HL-60/S4 treated with retinoic acid at 250 ng/mL for 4 days and 3 days (cell line): ENCODE data around the gene RAB1A.
"Not testable (repeated sequence)": the region's sequence is repeated elsewhere in the genome, so short reads cannot be mapped to it uniquely, and the experiment has no call there.

Source experiments
- in situ Hi-C: fragments of 300-500 bp; cut with MboI; formaldehyde crosslinking; loops from 2 replicates; pipeline ENCODE4 v1.7.0; 2022; ENCODE audit warnings: low sequenced_read_pairs

The RAB1A gene

DNA sequence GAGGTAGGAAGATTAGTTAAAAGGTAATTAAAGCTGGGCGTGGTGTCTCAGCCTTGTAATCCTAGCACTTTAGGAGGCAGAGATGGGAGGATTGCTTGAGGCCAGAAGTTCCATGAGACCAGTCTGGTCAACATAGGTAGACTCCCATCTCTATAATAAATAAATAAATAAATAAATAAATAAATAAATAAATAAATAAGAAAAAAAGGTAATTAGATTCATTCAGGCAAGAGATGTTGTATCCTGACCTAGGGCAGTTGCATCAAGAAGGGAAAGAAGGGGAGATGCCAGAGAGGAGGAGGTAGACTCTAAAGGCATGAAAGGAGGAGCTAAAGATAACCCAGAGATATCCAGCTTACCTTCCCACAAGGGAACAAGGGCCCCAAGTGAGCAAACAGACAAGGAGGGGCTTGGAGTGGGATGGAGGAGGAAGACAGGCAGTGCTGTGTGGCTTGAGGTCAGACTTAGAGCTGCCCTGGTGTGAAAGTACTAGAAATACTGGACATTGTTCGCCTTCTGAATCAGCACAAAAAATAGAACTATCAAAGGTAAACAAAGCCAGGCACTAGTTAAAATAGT is 7.4 kb upstream of the RAB1A start:
- in situ Hi-C loops = no loop called here

DNA sequence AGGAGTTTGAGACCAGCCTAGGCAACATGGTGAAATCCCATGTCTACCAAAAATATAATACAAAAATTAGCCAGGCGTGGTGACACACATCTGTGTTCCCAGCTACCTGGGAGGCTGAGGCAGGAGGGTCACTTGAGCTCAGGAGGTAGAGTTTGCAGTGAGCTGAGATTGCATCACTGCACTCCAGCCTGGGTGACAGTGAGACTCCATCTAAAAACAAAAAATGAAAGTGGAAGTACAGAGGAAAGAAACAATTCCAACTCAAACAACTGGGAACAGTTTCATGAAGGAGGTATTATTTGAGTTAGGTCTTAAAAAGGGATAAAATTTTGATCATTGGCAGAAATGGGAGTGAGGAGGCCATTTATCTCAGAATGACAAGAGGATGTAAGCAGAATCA is 6.3 kb upstream of the RAB1A start:
- in situ Hi-C loops = no loop called here

DNA sequence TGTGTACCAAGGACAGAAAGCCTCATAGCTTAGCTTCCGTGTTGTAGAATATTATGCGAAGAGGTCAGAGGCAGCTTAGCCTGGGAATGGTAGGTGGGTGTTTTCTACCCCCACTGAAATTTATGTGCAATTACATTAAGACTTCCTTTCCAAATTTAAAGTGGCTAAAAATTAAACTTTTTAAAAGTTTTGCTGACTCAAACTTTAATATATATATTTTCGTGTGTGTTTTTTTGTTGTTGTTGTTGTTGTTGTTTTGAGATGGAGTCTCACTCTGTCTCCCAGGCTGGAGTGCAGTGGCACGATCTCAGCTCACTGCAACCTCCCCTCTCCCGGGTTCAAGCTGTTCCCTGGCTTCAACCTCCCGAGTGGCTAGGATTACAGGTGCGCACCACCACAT is 4.3 kb upstream of the RAB1A start:
- in situ Hi-C loops = no loop called here

DNA sequence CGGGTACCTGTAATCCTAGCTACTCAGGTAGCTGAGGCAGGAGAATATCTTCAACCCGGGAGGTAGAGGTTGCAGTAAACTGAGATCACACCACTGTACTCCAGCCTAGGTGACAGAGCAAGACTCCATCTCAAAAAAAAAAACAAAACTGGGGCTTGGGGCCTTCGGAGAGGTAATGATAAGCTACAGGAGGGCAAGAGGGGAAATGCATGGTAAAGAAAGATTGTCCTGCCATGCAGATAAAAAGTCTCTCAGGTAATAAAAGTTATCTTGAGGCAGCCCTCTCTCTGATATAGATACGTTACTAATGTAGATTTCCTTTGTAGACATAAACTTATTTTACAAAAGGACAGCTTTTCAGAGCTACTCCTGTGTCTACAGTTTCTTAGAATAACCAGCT is 3.7 kb upstream of the RAB1A start:
- in situ Hi-C loops = no loop called here

DNA sequence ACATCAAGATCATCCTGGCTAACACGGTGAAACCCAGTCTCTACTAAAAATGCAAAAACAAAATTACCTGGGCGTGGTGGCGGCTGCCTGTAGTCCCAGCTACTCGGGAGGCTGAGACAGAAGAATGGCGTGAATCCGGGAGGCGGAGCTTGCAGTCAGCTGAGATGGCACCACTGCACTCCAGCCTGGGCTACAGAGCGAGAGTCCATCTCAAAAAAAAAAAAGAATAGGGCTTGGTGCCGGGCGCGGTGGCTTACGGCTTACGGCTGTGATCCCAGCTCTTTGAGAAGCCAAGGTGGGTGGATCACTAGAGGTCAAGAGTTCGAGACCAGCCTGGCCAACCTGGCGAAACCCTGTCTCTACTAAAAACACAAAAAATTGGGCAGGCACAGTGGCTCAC is 3.0 kb upstream of the RAB1A start:
- in situ Hi-C loops = not testable (repeated sequence)

DNA sequence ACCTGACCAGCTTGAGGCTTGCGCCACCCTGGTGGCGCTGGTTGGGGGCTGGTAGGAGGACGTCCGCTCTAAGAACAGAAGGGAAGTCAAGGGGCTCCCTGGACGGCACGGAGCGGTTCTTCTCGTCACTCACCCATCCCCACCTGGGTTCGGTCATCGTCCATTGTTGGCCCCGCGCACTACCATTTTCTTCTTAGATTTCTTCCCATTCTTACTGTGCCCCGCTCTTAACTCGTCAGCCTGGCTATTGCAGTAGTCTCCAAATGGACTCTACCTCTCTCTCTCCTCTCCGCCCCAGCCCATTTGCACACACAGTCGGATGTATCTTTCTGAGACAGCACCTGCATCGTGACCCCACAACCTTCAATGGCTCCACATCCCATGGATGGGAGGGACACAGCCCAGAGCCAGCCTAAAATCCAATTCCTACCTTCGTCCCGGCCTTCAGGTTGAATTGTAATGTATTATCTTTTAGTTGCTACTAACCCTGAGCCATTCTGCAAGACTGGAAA is 814 bp upstream of the RAB1A start:
- in situ Hi-C loops = no loop called here

DNA sequence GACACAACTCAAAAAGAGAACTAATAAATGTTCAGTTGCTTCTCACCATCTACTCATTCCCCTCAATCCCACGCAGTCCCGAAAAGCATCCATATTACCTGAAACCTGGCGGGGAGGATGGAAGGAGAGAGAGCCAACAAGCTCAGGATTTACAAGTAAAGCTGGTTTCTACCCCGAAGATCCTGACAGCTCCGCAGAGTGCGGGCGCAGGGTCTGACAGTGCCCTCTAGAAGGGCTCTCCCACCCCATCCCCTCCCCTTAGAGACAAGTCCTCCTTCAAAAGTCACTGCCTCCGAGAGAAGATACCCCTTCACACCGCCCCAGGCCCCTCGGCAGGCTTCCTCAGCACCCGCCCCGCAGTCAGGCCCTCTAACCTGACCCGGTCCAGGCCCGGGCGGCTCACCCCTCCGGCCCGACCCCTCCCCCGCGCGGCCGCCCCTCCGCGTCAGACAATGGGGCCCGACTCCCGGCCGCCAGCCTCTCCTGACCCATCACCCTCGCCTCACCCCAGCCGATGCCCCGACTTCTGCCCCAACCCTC is 550 bp downstream of the RAB1A start:
- in situ Hi-C loops = no loop called here

DNA sequence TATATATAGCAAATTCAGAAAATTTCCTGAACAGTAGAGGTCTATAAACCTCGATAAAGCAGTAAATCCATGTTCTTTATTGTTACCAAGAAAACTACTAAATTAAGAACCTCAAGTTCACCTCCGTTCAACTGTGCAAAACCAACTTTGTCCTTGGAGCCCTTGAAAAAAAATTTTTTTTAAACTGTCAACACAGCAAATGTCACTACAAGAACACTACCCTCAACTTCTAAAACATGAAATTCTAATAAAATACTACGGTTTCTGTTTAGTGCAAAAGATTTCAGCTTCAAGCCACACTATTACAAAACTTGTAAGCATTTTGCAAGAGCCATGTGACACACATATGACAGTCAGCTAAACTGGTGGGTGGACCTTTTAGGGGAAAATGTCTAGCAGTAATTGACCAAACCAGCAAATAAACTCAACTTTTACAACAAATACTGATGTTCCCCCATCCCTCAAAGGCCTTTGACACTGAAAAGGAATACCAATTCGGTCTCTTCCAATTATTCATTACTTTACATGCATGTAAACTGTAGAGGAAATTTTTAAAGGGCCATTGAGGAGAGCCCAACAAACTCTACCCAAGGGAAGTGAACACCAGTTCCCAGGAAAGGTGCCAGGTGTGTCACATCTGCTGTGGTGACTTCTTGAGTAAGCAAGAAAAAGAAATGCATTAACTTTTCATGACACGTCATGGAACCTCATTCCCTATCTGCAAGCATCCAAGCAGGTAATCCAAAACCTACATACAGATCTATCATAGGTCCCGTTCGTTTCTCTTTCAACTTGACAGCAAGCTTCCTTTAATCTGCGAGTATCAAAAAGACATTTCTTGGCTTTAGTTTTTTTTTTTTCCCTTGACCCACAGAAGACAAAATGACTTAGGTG is 1.4 kb downstream of the RAB1A start:
- in situ Hi-C loops = no loop called here

DNA sequence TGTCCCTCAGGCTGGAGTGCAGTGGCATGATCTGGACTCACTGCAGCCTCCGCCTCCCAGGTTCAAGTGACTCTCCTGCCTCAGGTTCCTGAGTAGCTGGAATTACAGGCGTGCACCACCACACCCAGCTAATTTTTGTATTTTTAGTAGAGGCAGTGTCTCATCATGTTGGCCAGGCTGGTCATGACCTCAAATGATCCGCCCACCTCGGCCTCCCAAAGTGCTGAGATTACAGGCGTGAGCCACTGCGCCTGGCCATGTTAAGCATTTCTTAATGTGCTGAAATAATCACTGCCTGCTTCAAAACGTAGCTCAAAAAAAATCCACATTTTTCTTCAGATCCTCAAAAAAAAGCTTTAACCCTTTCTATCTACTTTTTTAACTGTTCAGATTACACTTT is 4.4 kb downstream of the RAB1A start:
- in situ Hi-C loops = not testable (repeated sequence)

DNA sequence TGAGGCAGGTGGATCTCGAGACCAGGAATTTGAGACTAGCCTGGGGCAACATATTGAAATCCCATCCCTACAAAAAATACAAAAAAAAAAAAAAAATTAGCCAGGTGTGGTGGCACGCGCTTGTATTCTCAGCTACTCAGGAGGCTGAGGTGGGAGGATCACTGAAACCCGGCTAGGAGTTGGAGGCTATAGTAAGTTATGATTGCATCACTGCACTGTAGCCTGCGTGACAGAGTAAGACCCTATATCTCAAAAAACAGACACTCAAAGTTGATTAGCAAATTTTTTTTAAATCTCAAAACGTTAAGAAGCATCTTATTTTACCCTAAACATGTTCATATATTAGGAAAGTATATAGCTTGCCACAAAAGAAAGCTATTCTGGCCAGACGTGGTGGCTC is 7.6 kb downstream of the RAB1A start:
- in situ Hi-C loops = no loop called here

DNA sequence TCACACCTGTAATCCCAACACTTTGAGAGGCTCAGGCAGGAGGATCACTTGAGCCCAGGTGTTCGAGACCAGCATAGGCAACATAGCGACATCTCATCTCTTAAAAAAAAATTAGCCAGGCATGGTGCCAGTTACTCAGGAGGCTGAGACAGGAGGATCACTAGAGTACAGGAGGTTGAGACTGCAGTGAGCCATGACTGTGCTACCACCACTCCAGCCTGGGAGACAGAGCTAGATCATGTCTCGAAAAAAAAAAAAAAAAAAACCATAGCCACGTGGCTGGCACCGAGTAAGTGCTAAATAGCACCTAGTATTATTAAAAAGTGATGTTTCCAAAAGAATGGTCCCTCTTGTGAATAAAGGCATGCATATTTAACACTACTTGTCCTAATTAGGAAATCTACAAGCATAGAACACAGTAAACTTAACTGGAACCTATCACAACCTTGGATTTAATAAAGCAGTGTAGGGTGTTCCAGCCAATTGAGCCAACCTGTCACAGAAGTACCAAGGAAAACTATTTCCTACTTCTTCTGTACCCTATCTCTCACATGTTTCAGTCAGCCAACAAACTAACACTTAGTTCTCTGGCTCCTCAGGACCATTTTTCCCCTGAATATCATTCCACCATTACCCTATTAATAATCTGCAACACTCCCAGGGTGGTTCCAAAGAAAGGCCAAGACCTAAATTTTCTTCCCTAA is 8.8 kb downstream of the RAB1A start:
- in situ Hi-C loops = no loop called here

DNA sequence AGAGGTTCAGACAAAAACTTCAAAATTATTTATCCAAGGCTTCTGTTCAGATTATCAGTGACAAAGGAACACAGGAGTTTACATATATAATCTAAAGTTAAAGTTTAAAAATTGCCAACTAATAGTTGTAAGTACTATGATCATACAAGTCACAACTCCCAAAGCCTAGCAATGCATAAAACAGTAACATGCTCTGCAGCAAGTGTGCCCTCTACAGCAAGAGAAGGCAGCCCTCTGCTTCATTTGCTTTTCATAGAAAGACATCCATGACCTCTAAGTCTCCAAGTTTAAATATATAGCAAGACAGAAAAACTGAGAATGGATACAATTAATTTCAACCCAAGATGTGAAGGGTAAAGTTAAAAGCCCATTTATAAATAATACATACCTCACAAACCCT is 13.3 kb downstream of the RAB1A start:
- in situ Hi-C loops = no loop called here

DNA sequence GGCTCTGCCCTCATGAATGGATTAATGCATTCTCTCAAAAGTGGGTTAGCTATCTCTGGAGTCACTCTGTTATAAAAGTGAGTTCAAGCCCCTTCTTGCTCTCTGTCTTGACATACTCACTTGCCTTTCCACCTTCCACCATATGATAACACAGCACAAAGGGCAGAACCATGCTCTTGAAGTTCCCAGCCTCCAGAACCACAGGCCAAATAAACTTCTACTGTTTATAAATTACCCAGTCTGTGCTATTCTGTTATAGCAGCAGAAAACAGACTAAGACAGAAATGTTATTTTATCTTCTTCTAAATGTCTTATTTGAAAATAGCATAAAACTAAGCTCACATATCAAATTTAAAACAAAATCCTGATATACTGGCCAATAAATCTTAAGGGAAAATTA is 15.0 kb downstream of the RAB1A start:
- in situ Hi-C loops = no loop called here

DNA sequence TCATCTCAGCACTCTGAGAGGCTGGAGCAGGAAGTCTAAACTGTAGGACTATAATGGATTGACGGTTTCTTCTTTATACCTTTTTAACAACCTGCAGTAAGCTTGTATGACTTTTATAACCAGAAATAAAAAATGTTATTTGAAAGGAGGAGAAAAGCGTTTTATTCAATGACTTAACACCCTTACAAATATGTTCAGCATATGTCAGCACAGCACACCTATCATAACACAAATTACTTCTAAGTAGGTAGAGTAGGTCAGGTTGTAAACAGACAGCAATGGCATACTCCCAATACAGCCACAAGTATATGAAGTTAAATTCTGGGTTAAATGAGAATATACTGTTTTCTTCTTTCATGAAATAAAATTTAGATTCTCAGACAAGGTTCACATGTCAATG is 16.1 kb downstream of the RAB1A start:
- in situ Hi-C loops = no loop called here

DNA sequence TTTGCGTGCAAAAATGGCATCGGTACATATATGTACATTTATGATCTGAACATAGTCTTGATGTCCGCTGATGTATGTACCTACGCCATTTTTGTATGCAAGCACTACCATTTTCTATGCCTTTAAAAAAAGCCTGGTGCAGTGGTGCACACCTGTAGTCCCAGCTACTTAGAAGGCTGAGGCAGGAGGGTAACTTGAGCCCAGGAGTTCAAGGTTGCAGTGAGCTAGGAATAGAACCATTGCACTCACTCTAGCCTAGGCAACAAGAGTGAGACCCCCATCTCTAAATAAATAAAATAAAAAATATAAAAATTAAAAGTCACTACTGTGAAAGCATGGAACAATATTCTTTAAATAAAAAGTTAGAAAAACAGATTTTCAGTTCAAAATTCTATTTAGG is 16.7 kb downstream of the RAB1A start:
- in situ Hi-C loops = no loop called here

DNA sequence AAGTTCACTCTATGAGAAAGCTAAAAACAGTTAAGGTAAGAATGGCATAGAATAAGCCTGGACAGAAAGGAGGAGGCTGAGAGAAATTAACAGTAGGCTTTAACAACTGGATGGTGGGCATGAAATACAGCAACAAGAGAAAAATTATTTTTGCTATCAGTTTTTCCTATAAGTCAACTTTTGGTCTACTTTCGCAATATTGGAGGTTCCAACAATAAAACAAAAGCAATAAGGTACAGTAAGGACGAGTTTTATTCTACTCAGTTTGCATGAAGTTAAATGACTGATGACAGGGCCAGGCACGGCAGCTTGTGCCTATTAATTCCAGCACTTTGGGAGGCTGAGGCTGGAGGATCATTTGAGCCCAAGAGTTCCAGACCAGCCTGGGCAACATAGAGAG is 17.3 kb downstream of the RAB1A start:
- in situ Hi-C loops = no loop called here

DNA sequence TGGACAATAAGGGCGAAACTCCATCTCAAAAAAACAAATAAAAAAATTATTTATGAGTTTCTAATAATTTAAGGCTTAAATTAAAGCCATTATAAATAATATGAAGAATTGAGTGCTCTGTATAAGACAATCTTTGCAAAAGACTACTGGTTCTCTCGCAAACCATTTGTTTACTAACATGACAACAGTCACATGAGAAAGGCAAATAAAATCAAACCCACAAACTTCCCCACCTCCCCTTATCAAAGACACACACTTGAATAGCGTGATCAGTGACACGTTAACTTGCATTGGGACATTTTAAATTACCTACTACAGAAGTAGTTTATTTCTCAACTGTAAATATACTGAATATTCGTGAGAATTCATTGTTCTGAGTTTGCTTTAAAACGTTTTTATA is 21.1 kb downstream of the RAB1A start:
- in situ Hi-C loops = no loop called here

DNA sequence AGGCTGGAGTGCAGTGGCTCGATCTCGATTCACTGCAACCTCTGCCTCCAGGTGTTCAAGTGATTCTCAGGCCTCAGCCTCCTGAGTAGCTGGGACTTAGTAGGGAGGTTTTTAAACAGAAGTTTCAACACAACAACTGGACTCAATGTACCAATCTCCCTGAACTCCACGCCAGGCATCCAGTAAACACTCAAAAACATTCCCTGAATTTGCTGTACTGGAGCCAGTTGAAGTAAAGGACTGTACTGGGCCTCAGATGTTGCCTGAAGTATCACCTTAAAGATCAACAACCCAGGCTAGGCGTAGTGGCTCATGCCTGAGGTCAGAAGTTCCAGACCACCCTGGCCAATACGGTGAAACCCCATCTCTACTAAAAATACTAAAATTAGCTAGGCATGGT is 22.4 kb downstream of the RAB1A start:
- in situ Hi-C loops = no loop called here

DNA sequence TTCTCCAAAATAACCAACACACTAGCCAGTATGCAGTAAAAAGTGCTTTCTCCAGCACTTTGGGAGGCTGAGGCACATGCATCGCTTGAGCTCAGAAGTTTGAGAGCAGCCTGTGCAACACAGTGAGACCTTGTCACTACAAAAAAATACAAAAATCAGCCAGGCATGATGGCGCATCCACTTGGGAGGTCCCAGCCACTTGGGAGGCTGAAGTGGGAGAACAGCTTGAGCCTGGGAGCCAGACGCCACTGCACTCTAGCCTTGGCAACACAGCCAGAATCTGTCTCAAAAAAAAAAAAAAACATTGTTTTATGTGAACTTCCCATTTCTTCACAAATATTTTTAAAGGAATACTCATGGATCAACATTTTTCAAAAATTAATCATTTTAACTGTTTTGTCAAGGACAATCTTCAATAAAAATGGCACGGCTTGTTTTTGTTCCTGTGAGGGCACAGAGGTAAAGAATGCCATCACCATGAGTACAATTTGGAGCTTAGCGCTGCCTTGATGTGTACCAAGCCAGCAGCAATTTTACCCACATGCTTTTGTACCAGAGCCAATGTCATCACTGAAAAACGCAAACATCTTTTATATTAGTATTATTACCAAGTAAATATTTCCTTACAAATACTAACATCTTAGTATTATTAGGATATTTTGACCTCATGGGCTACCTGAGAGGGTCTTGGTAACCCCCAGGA is 26.7 kb downstream of the RAB1A start:
- in situ Hi-C loops = no loop called here

DNA sequence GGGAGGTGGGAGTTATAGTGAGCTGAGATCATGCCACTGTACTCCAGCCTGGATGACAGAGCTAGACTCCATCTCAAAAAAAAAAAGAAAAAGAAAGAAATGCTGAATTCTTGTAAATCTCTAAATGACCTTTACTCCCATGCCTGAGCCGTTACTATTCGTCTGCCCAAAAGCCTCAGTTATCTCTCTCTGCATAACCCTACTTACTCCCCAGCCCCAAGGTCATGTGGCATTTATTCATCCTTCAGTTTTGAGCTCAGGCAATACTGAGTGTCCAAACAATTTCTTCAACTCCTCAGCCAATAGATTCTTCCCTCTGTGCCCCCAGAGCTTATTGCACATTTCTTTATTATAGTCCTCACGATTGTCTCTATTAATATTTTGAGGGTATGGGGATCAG is 28.8 kb downstream of the RAB1A start:
- in situ Hi-C loops = no loop called here

DNA sequence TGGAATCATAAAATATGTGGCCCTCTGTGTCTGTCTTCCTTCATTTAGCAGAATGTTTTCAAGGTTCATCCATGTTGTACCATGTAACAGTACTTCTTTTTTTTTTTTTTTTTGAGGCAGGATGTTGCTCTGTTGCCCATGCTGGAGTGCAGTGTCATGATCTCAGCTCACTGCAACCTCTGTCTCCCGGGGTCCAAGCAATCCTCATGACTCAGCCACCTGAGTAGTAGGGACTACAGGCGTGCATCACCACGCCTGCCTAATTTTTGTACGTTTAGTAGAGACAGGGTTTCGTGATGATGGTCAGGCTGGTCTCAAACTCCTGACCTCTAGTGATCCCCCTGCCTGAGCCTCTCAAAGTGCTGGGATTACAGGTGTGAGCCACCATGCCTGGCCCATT is 31.2 kb downstream of the RAB1A start:
- in situ Hi-C loops = no loop called here
